OCI-LY3 (cell line): ENCODE data around the gene ATP1B1.
"Not testable (repeated sequence)": the region's sequence is repeated elsewhere in the genome, so short reads cannot be mapped to it uniquely, and the experiment has no call there.

Experiments
- H2AFZ ChIP-seq: fragments of 200-600, 300-600 bp; shearing (Covaris generic); 2 replicates; pipeline ENCODE4 v1.6.0; 2014; ENCODE audit warnings: antibody characterized with exemption, low read depth, low read length
- H3K27ac ChIP-seq: fragments of 200-600, 300-600 bp; sonication (generic); 2 replicates; pipeline ENCODE4 v1.5.1; 2014; ENCODE audit warnings: mild to moderate bottlenecking, low read length, moderate library complexity, mixed read lengths
- H3K27me3 ChIP-seq: fragments of 200-600, 300-600 bp; sonication (generic); 2 replicates; pipeline ENCODE4 v1.6.1; 2014; ENCODE audit warnings: low read depth, low read length, mixed read lengths
- H3K36me3 ChIP-seq: fragments of 200-600, 300-600 bp; sonication (generic); replicated peaks from 2 replicates; pipeline ENCODE3; 2014; ENCODE audit warnings: low read depth, low read length, mixed read lengths
- H3K4me1 ChIP-seq: fragments of 300-600, 200-600 bp; sonication (generic); 2 replicates; pipeline ENCODE4 v1.6.1; 2014; ENCODE audit warnings: low read length, mixed read lengths
- H3K4me2 ChIP-seq: fragments of 200-600, 300-600 bp; sonication (generic); 2 replicates; pipeline ENCODE4 v1.6.1; 2014; ENCODE audit warnings: low read length, mixed read lengths
- H3K4me3 ChIP-seq: fragments of 300-600, 200-600 bp; sonication (generic); 2 replicates; pipeline ENCODE4 v1.5.1; 2014; ENCODE audit warnings: antibody characterized with exemption, mild to moderate bottlenecking, low read length, moderate library complexity
- H3K79me2 ChIP-seq: fragments of 300-600, 200-600 bp; shearing (Covaris generic); 2 replicates; pipeline ENCODE4 v1.6.1; 2014; ENCODE audit warnings: mild to moderate bottlenecking, low read length, mixed read lengths
- H3K9ac ChIP-seq: fragments of 300-600, 200-600 bp; shearing (Covaris generic); 2 replicates; pipeline ENCODE4 v1.6.0; 2014; ENCODE audit warnings: mild to moderate bottlenecking, low read length, moderate library complexity
- H3K9me3 ChIP-seq: fragments of 200-600, 300-600 bp; shearing (Covaris generic); 2 replicates; pipeline ENCODE4 v1.6.1; 2014; ENCODE audit warnings: low read length, mixed read lengths; ENCODE audit not compliant: insufficient read depth
- H4K20me1 ChIP-seq: fragments of 200-600, 300-600 bp; sonication (generic); 2 replicates; pipeline ENCODE4 v1.6.1; 2016; ENCODE audit warnings: low read length, mixed read lengths; ENCODE audit not compliant: insufficient read depth
- EZH2phosphoT487 ChIP-seq: fragments of 200-600 bp; shearing (Covaris generic); IDR thresholded peaks from 2 replicates; pipeline ENCODE4 v1.6.1; 2018; ENCODE audit warnings: antibody characterized with exemption, mixed run types, low read depth
- TF ChIP-seq, protein P1 (sequence below): fragments of 200-600, 300-600 bp; sonication (generic); IDR thresholded peaks from 2 replicates; pipeline ENCODE4 v1.5.1; 2014; ENCODE audit warnings: antibody characterized with exemption, low read length, low read depth

ATP1B1 gene

GRCh38 chr1:169160845-169161495 is 54.5 kb downstream of the ATP1B1 start:
- H3K36me3 ChIP-seq = no peaks in the 10 kb centered on the region
- no peak for TF ChIP-seq EZH2phosphoT487
- TF ChIP-seq, protein P1, sequence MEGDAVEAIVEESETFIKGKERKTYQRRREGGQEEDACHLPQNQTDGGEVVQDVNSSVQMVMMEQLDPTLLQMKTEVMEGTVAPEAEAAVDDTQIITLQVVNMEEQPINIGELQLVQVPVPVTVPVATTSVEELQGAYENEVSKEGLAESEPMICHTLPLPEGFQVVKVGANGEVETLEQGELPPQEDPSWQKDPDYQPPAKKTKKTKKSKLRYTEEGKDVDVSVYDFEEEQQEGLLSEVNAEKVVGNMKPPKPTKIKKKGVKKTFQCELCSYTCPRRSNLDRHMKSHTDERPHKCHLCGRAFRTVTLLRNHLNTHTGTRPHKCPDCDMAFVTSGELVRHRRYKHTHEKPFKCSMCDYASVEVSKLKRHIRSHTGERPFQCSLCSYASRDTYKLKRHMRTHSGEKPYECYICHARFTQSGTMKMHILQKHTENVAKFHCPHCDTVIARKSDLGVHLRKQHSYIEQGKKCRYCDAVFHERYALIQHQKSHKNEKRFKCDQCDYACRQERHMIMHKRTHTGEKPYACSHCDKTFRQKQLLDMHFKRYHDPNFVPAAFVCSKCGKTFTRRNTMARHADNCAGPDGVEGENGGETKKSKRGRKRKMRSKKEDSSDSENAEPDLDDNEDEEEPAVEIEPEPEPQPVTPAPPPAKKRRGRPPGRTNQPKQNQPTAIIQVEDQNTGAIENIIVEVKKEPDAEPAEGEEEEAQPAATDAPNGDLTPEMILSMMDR = no peak
- no peak overlapping the region for H2AFZ ChIP-seq
- peak overlapping the region; percentile 87 for H3K27ac ChIP-seq
- H3K9me3 ChIP-seq = no peaks in the 10 kb centered on the region
- peak overlapping the region; percentile 16 for H3K4me2 ChIP-seq
- no peaks in the 10 kb centered on the region for H3K79me2 ChIP-seq
- H3K9ac ChIP-seq = peak overlapping the region; percentile 51
- no peak overlapping the region for H3K4me3 ChIP-seq
- H3K27me3 ChIP-seq = no peaks in the 10 kb centered on the region
- no peaks in the 10 kb centered on the region for H4K20me1 ChIP-seq
- H3K4me1 ChIP-seq = peaks cover 62% of the 10 kb centered on the region

DNA sequence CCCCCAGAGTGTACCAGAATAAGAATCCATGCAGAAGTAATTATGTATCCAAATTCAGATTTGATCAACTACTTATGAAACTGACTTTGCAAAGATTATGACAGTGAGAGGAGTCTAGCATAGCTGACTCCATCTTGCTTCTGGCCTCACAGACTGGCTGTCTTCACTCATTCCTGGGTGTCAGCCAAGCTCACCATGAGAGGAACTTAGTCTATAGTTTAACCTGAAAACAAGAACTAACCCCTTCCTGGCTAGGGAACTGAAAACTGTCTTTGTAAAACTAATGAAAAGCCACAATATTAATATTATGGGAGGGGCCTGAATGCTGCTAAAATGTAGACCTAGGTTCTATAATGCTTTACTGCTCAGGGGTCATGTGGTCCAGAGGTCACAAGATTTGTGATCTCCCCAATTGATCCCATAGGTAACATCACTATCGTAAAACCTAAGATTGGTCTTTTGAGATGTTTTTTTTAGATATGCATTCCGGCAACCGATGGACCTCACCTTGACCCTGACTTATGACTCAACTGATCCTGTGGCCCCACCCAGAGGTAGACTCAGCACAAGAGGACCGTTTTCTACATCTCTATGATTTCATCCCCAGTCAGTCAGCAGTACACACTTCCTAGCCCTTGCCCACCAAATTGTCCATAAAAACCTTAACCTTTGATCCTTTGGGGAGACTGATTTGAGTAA is 55.2 kb downstream of the ATP1B1 start:
- Histone ChIP-seq H3K36me3 (no peaks in the 10 kb centered on the region), H4K20me1 (no peaks in the 10 kb centered on the region), H3K9ac (peak overlapping the region; percentile 52), H3K79me2 (no peaks in the 10 kb centered on the region), H3K4me2 (peak overlapping the region; percentile 79), H3K27ac (peak overlapping the region; percentile 87), H2AFZ (peak overlapping the region; percentile 7; the same call in 1 of the 2 replicates), H3K4me1 (peaks cover 62% of the 10 kb centered on the region), H3K9me3 (no peaks in the 10 kb centered on the region), H3K27me3 (no peaks in the 10 kb centered on the region), H3K4me3 (peak overlapping the region; percentile 34)
- TF ChIP-seq EZH2phosphoT487 = no peak
- TF ChIP-seq, protein P1 = peak; percentile 82

- Histone ChIP-seq H3K79me2 (no peaks in the 10 kb centered on the region), H3K4me1 (peaks cover 54% of the 10 kb centered on the region), H2AFZ (no peak overlapping the region), H3K27me3 (no peaks in the 10 kb centered on the region), H4K20me1 (no peaks in the 10 kb centered on the region), H3K27ac (peak overlapping the region; percentile 87), H3K36me3 (no peaks in the 10 kb centered on the region), H3K9me3 (no peaks in the 10 kb centered on the region), H3K4me3 (peak overlapping the region; percentile 58), H3K4me2 (peak overlapping the region; percentile 79), H3K9ac (peak overlapping the region; percentile 52)
- TF ChIP-seq EZH2phosphoT487 = no peak
- TF ChIP-seq, protein P1 = no peak
Observed at GRCh38 chr1:169163059-169163458, 56.6 kb downstream of the ATP1B1 start.

- H4K20me1 ChIP-seq = no peaks in the 10 kb centered on the region
- H3K4me2 ChIP-seq = no peak overlapping the region
- TF ChIP-seq, protein P1 = no peak
- TF ChIP-seq EZH2phosphoT487 = no peak
- no peak overlapping the region for H3K9ac ChIP-seq
- H3K36me3 ChIP-seq = no peaks in the 10 kb centered on the region
- no peaks in the 10 kb centered on the region for H3K27me3 ChIP-seq
- H3K4me1 ChIP-seq = no peaks in the 10 kb centered on the region
- H3K27ac ChIP-seq = no peak overlapping the region
- no peak overlapping the region for H2AFZ ChIP-seq
- no peaks in the 10 kb centered on the region for H3K79me2 ChIP-seq
- H3K4me3 ChIP-seq = no peak overlapping the region
- no peaks in the 10 kb centered on the region for H3K9me3 ChIP-seq
Observed at GRCh38 chr1:169175461-169175860, 69.0 kb downstream of the ATP1B1 start.

DNA sequence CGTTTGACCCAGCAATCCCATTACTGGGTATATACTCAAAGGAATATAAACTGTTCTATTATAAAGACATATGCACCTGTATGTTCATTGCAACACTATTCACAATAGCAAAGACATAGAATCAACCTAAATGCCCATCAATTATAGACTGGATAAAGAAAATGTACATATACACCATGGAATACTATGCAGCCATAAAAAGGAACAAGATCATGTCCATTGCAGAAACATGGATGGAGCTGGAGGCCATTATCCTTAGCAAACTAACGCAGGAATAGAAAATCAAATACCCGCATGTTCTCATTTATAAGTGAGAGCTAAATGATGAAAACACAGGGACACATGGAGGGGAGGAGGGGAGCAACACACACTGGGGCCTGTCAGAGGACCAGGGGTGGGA is 72.9 kb downstream of the ATP1B1 start:
- H3K4me3 ChIP-seq, H3K4me1 ChIP-seq, H3K4me2 ChIP-seq: not testable (repeated sequence)

More for the DNA sequence above, 72.9 kb downstream of the ATP1B1 start:
- H2AFZ ChIP-seq, H3K9ac ChIP-seq, H3K9me3 ChIP-seq, H3K36me3 ChIP-seq, H3K27ac ChIP-seq, H3K79me2 ChIP-seq, H4K20me1 ChIP-seq, H3K27me3 ChIP-seq: not testable (repeated sequence)
